Activated T-helper 1 cell treated with Interleukin-2 at 50 U/mL for 16 hours (primary cell): ENCODE data around the gene RGL4.

ENCODE experiments used
- DNase-seq: peaks from one replicate; pipeline ENCODE4 v3.0.0-alpha.2; 2020; ENCODE audit warnings: low read depth

RGL4 gene

DNA sequence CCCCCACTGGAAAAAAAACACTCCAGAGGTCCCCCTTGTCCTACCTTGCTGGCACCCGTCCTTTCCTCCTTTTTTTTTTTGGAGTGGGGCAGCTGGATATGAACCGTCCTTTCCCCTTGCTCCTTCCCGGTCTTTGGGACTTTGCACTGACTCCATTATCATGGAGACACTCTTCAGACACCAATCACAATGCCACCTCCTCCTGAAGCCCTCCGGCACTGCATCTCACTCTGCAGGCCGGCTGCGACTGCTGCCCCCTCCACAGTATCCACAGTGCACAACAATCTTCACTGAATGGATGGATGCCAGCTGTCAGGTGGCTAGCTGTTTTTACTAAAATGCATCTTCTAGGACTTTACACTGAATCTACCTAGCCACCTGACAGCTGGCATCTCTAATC is 12.7 kb upstream of the RGL4 start:
- DNase-seq: no peak

DNA sequence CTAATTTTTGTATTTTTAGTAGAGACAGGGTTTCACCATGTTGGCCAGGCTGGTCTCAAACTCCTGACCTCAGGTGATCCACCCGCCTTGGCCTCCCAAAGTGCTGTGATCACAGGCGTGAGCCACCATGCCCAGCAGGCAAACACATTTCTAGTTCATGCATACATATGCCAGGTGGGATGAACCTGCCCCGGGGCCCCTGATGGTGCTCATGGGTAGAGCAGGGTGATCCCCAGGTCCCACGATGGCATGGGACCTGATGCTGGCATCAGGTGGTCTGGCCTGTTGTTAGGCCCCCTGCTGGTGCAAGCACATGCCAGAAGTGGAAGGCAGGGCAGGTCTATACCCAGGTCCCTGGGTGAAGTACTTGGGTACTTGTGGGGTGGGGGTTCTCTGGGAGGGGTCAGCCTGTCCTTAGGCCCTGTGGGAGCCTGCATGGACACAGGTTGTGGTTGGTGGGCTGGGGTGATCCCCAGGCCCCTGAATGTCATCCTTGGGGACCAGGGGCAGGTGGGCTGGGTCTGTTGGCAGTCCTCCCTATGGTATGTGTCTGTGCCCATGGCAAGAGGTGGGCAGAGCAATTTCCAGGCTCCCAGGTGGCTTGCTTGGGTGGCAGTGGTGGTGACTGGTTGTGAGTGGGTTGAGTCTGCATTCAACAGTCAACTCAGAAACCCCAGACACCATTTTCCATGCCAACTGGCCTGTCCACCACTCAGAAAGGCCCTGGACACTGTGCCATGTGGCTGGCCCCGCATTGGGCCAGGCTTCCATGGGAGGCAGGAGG is 9.6 kb upstream of the RGL4 start:
- no peak for DNase-seq

DNA sequence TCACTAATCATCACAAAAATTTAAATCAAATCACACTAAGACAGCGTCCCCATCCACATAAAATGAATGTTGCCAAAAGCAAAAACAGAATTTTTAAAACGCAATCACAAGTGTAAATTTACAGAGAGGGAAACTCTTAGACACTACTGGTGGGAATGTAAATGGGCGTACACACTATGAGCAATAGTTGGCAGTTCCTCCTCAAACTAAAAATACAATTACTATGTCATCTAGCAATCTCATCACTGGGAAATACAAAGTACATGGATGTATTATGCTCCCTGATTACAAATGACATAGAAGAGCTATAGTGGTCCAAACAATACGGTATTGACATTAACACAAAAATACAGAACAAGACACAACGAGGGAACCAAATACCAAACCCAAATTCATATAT is 8.7 kb upstream of the RGL4 start:
- no peak for DNase-seq

DNA sequence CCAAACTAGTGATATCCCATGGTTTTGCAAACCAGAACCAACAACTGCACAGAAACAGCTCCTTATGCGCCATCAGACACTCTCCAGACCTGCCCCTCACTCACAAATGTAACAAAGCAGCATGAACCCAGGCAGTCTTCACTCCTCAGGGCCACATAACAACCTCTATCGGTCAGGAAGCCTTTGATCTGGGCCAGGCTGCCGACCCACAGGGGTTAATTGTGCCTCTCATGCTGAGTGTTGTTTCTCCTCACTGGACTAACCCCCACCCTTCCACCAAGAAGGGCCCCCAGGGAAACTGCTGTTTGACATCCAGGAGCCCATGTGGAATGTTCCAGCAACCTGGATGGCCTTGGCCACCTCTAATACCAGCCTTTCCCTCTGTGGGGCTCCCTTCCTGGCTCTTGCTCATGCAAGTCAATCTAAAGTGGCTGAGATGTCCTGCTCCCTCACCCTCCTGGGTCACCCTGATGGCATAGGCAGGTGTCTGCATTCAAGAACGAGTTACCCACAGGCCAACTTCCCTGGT is 7.9 kb upstream of the RGL4 start:
- no peak for DNase-seq

DNA sequence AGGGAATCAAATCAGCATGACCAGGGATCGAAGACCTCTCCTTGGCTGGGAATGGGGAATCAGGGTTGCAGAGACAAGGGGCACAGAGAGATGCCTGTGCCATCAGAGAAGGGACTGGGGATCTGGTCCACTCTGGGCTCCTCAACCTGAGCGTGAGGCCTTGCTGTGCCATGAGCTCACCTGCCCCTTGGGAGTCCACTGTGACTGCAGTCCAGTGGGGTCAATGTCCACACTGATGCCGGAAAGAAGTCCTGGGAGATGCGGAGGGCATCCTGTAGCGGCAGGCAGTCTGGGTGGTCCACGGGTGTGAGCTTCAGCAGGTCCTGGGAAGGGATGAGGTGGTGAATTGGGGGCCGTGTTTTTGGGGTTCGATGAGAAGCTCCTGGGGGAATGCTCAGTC is 7.3 kb upstream of the RGL4 start:
- no peak for DNase-seq

DNA sequence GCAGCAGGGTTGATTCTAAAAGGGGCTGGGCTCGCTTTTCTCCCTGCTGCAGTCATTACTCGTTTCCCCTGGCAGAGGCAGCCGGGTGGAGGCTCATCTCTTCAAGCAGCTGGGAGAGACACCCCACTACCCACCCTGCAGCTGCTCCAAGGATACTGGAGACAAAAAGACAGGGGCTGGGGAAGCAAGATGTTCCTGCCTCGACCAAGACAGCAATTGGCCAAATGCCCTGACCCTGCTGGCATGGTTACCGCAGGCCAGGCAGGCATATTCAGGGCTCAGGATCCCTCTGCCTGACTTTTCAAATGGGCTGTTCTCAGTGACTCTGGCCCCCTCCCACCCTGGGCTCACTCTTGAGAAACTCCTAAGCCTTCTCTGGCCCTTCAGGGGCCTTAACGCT is 6.8 kb upstream of the RGL4 start:
- no peak for DNase-seq

DNA sequence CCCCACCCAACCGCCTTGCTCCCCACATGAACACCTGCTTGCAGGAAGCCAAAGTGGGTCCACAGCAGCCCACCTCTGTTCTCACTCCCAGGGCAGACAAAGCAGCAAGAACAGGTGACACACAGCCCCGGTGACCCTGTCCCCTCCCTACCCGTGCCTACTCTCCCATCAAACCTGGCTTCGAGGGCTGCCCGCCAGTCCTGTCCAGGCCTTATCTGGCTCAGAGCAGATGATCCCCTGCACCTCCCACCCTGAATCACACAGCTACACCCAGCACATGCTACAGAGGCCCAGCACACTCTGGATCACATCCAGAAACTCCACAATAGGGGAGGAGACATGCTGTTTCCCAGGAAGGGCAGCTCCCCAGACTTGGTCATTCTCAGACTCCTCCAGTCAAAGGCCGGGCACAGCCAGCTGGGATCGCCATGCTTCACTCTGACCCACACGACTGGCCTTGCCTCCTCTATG is 6.2 kb upstream of the RGL4 start:
- DNase-seq: no peak

DNA sequence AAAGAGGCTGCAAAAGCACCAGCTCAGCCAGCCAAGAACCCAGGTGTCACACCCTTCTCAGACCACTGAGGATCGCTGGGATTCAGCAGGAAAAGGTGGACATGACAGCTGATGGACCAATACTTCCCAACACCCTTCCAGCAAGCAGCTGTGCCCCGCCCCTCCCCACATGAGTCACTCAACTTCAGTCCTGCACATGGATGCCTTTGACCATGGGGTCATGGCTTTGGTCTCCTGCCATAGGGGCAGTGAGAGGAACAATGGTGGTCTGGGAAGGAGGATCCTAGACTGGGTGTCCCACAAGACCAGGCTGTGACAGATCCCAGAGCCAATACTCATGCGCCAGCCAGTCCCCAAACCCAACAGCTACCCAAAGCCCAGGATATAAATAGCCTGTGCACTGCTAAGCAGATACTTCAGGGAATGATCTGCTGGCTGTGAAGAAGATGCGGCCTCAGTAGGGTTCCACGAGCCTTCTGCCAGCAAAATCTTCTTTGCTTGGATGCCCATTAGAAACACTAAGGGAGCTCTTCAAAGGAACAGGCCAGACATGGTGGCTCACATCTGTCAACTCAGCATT is 5.5 kb upstream of the RGL4 start:
- no peak for DNase-seq

DNA sequence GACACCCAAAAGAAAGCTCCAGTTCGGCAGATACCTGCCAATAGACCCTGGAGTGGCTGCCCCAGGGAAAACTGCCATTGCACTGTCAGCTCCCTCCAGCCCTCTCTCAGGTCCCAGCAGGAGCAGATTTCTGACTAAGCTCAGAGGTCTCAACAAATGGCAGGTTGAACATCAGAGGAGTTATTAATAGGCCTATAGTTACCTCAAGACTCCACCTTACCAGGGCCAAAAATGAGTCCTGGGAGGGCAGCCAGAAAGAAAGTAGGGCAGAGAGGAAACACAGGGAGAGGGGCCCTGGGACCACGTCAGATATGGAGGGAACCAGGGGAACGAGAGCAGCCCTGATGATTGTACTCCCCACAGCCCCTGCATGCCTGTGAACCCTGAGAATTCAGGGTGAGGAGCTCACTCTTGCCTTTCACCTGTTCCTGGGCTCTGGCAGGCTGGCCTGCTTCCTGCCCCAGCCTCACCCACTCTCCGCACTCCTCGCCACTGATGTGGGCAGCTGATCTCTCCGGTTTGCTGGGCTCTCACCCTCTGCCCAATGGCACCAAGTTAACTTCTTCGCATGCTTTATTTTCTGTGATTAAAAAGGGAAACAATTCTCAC is 4.3 kb upstream of the RGL4 start:
- DNase-seq: no peak

DNA sequence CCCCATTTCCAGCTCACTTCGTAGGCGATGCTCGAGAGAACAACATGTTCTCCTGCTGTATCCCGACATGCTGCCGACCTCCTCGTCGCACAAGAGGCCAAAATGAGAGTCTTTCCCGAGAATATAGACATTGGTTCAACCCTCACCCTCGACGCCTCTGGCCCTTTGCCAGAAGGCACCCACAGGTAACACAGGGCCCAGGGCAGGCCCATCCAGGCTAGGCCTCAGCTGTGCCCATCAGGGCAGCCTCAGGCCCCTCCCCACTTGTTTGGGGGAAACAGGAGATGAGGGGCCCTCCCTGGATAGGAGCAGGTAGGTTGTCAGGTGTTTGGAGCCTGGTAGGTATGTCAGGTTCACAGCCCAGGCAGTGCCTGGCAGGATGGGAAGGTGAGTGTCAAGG is 2.7 kb upstream of the RGL4 start:
- no peak for DNase-seq

DNA sequence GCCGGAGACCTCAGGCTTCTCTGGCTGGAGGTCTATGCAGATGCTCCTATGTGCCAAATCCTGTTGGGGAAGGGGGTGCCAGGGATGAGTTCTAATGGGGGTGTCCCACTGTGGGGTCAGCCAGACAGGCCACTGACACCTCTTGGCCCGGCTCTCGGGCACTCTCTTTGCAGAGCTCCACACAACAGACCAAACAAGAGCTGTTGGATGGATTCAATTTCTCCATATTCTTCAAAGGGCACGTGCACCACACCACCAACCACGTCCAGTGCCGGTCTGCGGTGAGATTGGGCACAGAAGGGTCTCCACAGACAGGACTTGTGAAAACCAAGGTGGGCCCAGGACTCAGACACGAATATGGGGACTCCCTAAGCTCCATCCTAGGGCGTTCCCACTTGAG is 2.2 kb upstream of the RGL4 start:
- no peak for DNase-seq

DNA sequence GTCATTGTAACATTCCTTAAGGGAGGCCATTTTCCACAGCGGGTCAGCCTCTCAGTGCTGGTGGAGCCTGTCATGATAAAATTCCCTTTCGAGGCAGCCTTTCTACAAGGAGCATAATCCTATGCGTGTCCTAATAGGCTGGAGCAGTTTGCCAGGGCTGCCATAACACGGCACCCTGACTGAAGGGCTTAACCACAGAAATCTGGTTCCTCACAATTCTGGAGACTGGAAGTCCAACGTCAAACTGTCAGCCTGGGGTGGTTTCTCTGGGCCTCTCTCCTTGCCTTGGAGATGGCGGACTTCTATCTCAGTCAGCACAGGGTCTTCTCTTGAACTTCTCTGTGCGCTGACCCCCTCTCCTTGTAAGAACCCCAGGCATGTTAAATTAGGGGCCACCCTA is 1.4 kb upstream of the RGL4 start:
- DNase-seq: no peak

DNA sequence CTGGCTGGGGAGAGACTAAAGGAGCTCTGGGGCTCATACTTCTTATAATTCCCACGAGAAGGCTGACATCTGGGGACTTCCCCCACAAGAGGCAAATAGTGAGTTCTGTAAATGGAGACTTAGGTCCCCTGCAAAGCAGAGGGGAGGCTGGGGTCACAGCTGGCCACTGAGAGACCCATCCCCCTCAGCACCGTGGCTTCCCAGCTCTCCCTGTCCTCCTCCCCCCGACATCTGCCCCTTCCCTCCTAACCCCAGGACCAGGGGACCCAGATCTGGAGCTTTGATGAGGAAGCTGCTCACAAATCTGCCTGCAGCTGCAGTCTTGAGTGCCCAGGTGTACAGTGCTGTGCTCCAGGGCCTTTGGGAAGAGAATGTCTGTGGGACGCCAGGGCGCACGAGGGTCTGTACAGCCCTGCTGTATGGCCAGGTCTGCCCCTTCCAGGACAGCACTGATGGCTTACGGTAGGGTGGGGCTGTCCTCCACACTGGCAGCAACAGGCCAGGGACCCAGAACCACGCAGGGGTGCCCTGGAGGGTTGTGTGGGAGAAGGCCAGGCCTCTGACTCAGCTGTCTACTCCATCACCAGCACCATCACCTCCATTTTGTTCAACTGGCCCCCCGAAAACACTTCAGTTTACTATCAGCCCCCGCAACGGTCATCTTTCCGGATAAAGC is 1.1 kb downstream of the RGL4 start:
- DNase-seq: no peak

DNA sequence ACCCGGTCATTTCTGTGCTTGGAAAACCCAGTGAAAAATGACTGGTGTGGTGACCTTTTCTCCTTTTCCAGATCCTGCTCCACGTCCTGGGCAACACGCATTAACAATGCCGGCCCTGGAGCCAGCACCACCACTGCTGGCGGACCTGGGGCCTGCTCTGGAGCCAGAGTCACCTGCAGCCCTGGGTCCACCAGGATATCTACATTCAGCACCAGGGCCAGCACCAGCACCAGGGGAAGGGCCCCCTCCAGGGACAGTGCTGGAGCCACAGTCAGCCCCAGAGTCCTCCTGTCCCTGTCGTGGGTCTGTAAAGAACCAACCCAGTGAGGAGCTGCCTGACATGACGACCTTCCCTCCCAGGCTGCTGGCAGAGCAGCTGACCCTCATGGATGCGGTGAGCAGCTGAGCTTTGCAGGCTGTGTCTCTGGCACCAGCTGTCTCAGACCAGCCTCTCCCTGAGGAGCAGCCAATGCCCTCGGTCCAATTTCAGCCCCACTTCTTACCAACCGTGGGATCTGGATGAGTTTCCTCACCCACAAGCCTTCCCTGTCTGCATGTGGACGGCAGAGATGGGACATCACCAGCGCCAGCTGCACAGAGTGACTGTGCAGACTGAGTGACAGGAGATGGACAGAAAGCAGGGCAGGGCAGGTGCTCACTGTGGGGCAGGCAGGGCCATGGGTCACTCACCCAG is 1.9 kb downstream of the RGL4 start:
- no peak for DNase-seq

DNA sequence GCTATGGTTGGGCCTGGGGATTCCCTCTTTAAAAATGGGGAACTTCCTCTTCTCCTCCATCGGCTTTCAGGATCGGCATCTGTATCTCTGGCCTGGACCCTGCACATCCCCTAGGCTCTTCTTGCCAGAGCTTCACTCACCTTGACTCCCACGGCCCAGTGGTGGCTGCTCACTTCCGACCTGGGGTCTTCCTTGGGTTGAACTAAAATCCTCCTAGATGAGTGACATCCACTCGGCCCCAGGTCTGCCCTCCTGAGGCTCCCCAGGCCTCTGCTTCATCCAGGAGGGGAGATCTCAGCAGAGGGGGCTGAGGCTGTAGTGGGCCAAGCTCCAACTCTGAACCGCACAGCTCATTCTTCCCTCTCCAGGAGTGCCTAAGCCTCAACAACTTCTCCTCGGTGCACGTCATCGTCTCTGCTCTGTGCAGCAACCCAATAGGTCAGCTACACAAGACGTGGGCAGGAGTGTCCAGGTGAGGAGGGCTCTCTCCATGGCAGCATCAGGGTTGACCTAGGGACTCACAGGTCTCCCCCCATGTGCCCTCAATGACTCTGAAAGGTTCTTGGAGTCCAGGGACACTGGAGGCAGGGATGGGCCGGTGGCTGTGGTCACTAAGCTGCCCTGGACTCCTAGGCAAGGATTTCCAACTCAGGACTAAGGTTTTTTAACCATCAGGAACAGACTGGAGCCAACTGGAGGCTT is 3.3 kb downstream of the RGL4 start:
- DNase-seq: no peak

DNA sequence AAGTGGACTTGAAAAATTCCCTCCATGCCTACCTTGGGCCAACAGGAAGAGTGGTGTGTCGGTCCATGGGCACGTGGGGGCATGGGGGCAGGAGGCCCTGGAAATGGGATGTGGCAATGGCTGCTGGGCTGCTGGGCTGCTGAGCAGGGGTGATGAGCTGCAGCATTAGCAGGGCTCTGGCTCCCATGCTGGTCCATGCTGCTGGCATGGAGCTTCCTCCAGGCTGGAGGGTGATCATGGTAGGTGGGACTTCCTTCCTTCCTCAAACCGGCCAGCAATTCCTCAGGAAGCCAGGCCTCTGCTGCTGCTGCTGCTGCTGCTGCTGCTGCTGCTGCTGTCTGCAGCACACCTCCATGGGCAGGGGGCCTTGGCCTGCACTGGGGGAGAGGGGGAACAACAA is 4.3 kb downstream of the RGL4 start:
- no peak for DNase-seq

DNA sequence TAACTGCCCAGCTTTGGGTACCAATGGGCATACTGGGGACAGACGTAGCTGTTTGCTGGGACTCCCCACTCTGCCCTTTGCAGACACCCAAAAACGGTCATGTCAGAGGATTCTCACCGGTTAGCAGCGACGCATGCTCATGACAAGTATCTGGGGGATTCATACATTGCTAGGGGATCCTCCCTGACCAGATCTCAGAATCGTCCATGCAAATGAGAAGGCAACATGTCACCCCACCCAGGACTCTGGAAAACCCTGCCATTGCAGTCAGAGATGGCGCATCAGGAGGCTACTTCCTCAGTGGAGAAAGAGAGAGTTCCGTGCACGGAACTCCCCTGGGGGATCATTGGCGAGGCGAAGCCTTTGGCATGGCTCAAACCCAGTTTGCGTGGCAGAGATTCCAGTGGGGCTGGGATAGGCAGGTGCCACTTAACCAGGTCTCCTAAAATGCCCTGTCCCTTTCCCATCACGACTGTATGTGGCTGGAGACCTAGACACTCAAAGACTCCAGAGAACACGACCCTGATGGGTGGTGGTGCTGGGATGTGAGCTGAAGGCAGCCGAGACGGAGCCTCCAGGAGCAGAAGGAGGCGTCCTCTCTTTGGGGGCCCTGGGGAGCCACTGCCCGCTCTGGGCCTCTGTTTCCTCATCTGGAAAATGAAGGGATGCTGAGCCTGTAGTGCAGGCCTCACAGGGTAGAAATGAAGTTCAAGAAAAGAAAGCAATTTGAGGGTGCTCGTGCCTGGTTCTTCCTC is 4.9 kb downstream of the RGL4 start:
- DNase-seq: no peak

DNA sequence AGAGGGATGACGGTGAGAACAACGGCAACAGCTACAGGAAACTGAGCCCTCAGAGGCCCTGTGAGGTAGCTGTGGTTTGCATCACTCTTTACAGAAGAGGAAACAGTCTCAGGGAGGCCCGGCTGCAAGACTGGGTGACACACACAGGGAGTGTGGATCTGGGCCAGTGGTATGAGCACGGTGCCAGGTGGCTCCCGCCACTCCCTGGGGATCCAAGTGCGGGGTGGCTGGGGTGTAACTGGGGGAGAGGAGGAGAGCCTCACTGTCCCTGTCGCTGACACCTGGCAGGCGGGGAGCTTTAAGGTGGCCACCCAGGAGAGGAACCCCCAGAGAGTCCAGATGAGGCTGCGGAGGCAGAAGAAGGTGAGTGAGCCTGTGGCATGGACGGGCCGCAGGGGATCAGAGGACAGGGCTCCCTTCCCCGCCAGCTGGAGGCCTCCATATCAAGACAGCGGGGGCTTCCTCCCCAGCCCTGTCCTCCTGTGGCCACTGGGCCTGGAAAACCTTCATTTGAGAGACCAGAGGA is 5.6 kb downstream of the RGL4 start:
- DNase-seq: peak; percentile 64

DNA sequence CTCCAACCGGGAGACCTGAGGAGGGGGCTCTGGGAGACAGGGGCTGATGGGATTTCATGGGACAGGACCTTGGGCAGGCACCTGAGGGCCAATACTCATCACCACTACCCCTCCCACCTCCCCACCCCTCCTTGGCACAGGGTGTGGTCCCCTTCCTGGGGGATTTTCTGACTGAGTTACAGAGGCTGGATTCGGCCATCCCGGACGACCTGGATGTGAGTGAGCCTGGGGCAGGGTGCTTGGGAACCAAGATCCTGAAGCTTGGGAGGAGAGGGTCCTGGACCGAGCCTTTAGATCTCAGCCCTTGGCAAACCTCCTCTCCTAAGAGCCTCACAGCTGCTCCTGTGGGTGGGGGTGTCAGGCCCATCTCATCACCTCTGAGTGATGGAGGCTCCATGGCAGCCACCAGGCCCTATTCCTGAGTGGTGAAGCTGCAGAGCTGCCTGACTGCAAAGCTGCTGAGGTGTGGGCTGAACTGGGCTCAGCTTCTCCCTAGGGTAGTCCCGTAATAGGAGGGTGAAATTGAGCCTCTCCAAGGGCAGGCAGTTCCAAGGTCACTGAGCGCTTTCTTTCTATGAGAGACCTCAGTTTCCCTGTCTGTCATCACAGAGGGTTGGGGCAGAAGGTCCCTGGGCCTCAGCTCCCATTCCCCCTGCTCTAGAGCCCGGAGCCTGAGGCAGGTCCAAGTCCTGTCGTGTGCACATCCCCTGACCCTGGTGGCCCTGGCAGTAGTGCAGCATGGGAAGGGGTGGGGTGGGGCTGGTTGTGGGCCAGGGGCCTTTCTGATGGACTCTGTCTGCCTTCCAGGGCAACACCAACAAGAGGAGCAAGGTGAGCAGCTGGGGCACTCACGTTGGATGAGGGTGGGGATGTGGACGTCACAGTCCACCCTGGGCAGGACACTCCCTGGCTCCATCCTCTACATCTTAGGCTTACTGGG is 6.5 kb downstream of the RGL4 start:
- DNase-seq: no peak
